Memory B cell (primary cell): ENCODE data around the gene WDR5B.
A peak's percentile ranks its signal among the peaks of the same experiment; 100 is the strongest.
"Not testable (repeated sequence)": the region's sequence is repeated elsewhere in the genome, so short reads cannot be mapped to it uniquely, and the experiment has no call there.

Experiments
- ATAC-seq: fragments of 150-1000 bp; cut with Tn5 transposase; 2 replicates; pipeline ENCODE4 v1.10.0; 2021; ENCODE audit warnings: low read depth, mild to moderate bottlenecking, moderate library complexity
- DNase-seq, 2 donors: peaks; one replicate each; pipeline ENCODE4 v3.0.0; 2022; ENCODE audit warnings: low spot score in 2 of 2
- H3K27ac Mint-ChIP-seq: one replicate; pipeline ENCODE4 v1.8.0; 2022; ENCODE audit warnings: mild to moderate bottlenecking, moderate library complexity, mixed read lengths
- H3K27me3 Mint-ChIP-seq: one replicate; pipeline ENCODE4 v1.8.0; 2022; ENCODE audit warnings: mixed read lengths
- H3K36me3 Mint-ChIP-seq: one replicate; pipeline ENCODE4 v1.8.0; 2022; ENCODE audit warnings: mild to moderate bottlenecking, mixed read lengths
- H3K4me1 Mint-ChIP-seq: one replicate; pipeline ENCODE4 v1.8.0; 2022; ENCODE audit warnings: mixed read lengths
- H3K4me3 Mint-ChIP-seq: one replicate; pipeline ENCODE4 v1.8.0; 2022; ENCODE audit warnings: mild to moderate bottlenecking, moderate library complexity, mixed read lengths
- H3K9me3 Mint-ChIP-seq: one replicate; pipeline ENCODE4 v1.8.0; 2022; ENCODE audit warnings: mixed read lengths

WDR5B gene

GRCh38 chr3:122366379-122366749 is 49.5 kb downstream of the WDR5B start:
- H3K4me1 Mint-ChIP-seq: peaks cover 5% of the 10 kb centered on the region
- H3K4me3 Mint-ChIP-seq: no peak overlapping the region
- H3K9me3 Mint-ChIP-seq: no peaks in the 10 kb centered on the region
- no peak for ATAC-seq
- DNase-seq: no peak
- H3K27ac Mint-ChIP-seq: no peak overlapping the region
- H3K36me3 Mint-ChIP-seq: peaks cover 13% of the 10 kb centered on the region
- H3K27me3 Mint-ChIP-seq: no peaks in the 10 kb centered on the region

GRCh38 chr3:122365582-122366378 is 50.1 kb downstream of the WDR5B start:
- not testable (repeated sequence) for H3K4me3 Mint-ChIP-seq, DNase-seq, H3K27me3 Mint-ChIP-seq, H3K27ac Mint-ChIP-seq, H3K4me1 Mint-ChIP-seq, ATAC-seq, H3K36me3 Mint-ChIP-seq, H3K9me3 Mint-ChIP-seq

- DNase-seq: no peak
- H3K36me3 Mint-ChIP-seq: peaks cover 11% of the 10 kb centered on the region
- no peak overlapping the region for H3K4me3 Mint-ChIP-seq
- H3K27me3 Mint-ChIP-seq: no peaks in the 10 kb centered on the region
- peaks cover 2% of the 10 kb centered on the region for H3K4me1 Mint-ChIP-seq
- H3K27ac Mint-ChIP-seq: peak overlapping the region; percentile 39
- no peak for ATAC-seq
- H3K9me3 Mint-ChIP-seq: no peaks in the 10 kb centered on the region
These were observed 50.8 kb downstream of the WDR5B start for GRCh38 chr3:122365073-122365472.

GRCh38 chr3:122364490-122364889 is 51.4 kb downstream of the WDR5B start:
- H3K27ac Mint-ChIP-seq: peak overlapping the region; percentile 39

More at GRCh38 chr3:122364490-122364889, 51.4 kb downstream of the WDR5B start:
- Mint-ChIP-seq H3K27me3 (no peaks in the 10 kb centered on the region), H3K9me3 (no peaks in the 10 kb centered on the region), H3K36me3 (peaks cover 11% of the 10 kb centered on the region), H3K4me3 (no peak overlapping the region), H3K4me1 (peaks cover 2% of the 10 kb centered on the region)
- ATAC-seq (no peak), DNase-seq (no peak)
